ENCODE results near the gene KCNG1. TPM values are rescaled to one million over a fixed set of nuclear protein-coding genes. Genes with fewer than 3 reads are reported as not detected.
A peak's percentile ranks its signal among the peaks of the same experiment; 100 is the strongest.

The KCNG1 gene, protein sequence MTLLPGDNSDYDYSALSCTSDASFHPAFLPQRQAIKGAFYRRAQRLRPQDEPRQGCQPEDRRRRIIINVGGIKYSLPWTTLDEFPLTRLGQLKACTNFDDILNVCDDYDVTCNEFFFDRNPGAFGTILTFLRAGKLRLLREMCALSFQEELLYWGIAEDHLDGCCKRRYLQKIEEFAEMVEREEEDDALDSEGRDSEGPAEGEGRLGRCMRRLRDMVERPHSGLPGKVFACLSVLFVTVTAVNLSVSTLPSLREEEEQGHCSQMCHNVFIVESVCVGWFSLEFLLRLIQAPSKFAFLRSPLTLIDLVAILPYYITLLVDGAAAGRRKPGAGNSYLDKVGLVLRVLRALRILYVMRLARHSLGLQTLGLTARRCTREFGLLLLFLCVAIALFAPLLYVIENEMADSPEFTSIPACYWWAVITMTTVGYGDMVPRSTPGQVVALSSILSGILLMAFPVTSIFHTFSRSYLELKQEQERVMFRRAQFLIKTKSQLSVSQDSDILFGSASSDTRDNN
- total RNA-seq (1 to 10 TPM; 1.8 to 2.3 TPM), polyA plus RNA-seq (not detected), total RNA-seq (0 to 0.17 (median 0) reads per million in 6 experiments)

DNA sequence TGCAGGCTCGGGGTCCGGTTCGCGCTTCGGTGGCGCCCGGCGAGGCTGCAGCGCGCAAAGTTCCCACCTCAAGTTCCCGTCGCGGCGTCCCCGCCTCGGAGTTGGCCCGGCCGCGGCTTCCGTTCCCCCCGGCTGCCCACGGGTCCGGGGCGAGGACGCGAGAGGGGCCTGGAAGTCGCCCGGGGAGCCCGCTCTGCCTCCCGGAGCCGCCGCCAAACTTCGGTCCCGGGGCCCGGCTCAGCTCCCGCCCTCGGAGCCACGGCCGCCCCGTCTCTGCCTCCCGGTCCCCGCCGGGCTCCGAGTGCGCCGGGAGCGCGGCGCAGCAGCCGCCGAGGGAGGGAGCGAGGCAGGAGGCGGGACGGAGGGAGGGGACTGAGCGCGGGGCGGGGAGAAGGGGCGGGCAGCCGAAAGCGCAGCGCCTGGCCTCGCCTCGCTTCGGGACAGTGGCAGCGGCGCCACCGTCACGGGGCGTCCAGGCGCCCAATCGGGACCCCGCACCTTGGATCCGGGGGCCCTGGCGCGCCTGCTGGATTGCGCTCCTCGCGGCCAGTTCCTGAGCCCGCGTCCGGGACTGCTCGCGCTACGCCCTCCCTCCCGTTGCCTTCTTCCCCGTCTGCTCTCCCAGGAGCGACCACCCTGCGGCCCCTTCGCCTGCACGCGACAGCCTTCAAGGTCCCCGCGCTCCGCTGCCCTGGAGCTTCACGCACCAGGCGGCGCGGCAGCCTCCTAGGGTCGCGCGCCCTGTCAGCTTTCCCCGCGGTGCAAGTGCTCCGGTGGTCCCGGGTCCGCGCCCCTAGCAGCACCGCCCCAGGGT is at the start of gene KCNG1:
Gene KCNG1, minus strand, starts transcription at position 305 of the 814 bp plus-strand sequence. CDS start 12,769 bp downstream, outside the sequence.
- POLR2A ChIA-PET: no interaction called here
- H3K4me3 Mint-ChIP-seq: peak within 1 kb of the TSS; percentile 53 to 80 (median 70)

DNA sequence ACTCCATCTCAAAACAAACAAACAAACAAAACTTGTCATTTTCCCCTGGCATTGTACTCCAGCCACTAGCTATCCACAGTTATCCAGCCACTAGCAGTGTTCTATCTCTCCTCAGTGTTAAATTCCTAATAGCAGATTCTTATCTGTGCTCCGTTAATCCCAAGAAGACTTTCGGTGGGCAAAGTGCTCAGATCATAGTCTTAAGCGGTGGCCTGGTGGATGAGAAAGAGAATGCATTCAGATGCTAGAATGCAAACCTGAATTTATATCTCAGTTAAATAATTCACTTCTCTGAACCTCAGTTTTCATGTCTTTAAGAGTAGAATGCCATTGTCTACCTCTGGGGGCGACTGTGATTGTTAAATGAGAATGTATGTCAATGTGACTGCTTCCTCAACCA is 47.7 kb upstream of the KCNG1 start:
- peak overlapping the region in 1 of 10 donors; percentile 15 for H3K27ac Mint-ChIP-seq
- POLR2A ChIA-PET: no interaction called here
- no peak for DNase-seq
- peaks cover 0 to 8% (median 0%) of the 10 kb centered on the region in 9 donors for H3K9me3 Mint-ChIP-seq
- ATAC-seq: no peak
- H3K36me3 Mint-ChIP-seq: peaks cover 0 to 5% (median 2%) of the 10 kb centered on the region in 3 donors
- peaks cover 33 to 71% (median 44%) of the 10 kb centered on the region in 5 donors for H3K27me3 Mint-ChIP-seq
- H3K4me1 Mint-ChIP-seq: no peaks in the 10 kb centered on the region
- H3K4me3 Mint-ChIP-seq: no peak overlapping the region

More for the DNA sequence above, at the start of gene KCNG1:
- Mint-ChIP-seq H3K4me1 (peaks cover 9 to 13% (median 11%) of the 10 kb centered on the region in 4 donors), H3K9me3 (no peaks in the 10 kb centered on the region), H3K36me3 (no peaks in the 10 kb centered on the region), H3K27ac (peak within 1 kb of the TSS in 1 of 10 donors; percentile 24), H3K27me3 (peaks cover 19 to 82% (median 56%) of the 10 kb centered on the region in 5 donors)
- DNase-seq (peak in 1 of 10 donors; percentile 13), ATAC-seq (peak in 1 of 2 donors; percentile 68)

DNA sequence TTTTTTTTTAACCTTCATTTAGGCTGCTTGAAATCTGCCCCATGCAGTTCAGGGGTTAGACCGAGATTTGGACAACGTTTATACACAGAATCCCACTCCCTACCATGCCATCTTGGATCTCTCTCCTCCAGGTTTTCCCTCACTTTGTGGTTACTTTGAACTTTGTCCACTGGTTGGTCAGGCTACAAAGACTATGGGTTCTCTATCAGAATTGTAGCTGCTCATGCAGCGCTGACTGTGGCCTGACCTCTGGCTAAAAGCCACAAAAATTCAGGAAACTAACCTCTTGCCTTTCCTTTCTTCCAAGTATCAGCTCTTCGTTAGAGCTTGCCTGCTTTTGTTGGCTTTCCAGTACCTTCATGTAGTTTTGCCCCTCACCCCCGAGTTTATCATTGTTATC is 44.9 kb upstream of the KCNG1 start:
- no peak for DNase-seq
- POLR2A ChIA-PET: interaction anchor here (0.6 kb wide), 1 partner anchor 788 kb away, joined by 4 read pairs; no protein-coding TSS in a partner anchor
- Mint-ChIP-seq H3K9me3 (peaks cover 0 to 5% (median 0%) of the 10 kb centered on the region in 9 donors), H3K36me3 (no peaks in the 10 kb centered on the region), H3K27me3 (peaks cover 24 to 47% (median 34%) of the 10 kb centered on the region in 5 donors), H3K4me3 (no peak overlapping the region), H3K4me1 (no peaks in the 10 kb centered on the region), H3K27ac (no peak overlapping the region)
- ATAC-seq: no peak

DNA sequence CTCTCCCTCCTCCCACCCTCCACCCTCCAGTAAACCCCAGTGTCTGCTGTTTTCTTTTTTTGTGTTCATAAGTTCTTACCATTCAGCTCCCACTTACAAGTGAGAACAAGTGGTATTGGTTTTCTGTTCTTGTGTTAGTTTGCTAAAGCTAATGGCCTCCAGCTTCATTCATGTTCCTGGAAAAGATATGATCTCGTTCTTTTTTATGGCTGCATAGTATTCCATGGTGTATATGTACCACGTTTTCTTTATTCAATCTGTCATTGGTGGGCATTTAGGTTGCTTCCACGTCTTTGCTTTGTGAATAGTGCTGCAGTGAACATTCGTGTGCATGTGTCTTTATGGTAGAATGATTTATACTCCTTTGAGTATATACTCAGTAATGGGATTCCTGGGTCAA is 42.7 kb upstream of the KCNG1 start:
- POLR2A ChIA-PET: no interaction called here
- DNase-seq (no peak), ATAC-seq (no peak)
- Mint-ChIP-seq H3K4me3 (no peak overlapping the region), H3K9me3 (peaks cover 0 to 3% (median 0%) of the 10 kb centered on the region in 9 donors), H3K4me1 (no peaks in the 10 kb centered on the region), H3K27ac (no peak overlapping the region), H3K36me3 (no peaks in the 10 kb centered on the region), H3K27me3 (peaks cover 17 to 27% (median 25%) of the 10 kb centered on the region in 5 donors)

DNA sequence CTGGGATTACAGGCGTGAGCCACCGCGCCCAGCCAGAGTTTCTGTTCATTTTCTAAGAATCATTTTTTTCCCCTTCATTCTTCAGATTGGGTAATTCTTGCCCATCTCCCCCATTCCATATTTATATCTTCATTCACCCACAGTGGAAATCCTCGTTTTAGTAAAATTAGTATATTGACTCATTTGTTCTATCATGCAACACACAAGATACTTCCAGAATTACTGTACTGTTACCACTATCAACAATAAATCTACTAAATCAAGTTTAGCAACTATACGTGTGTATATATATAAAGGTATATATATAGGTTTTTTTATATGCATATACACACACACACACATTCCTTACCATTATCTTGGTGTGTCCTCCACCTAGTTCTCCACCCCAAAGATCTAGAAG is 41.2 kb upstream of the KCNG1 start:
- H3K9me3 Mint-ChIP-seq: peaks cover 0 to 3% (median 0%) of the 10 kb centered on the region in 9 donors
- DNase-seq (no peak), ATAC-seq (no peak)
- peaks cover 19 to 31% (median 24%) of the 10 kb centered on the region in 5 donors for H3K27me3 Mint-ChIP-seq
- H3K4me1 Mint-ChIP-seq: peaks cover 0 to 7% (median 0%) of the 10 kb centered on the region in 4 donors
- no peaks in the 10 kb centered on the region for H3K36me3 Mint-ChIP-seq
- no peak overlapping the region for H3K4me3 Mint-ChIP-seq
- no peak overlapping the region for H3K27ac Mint-ChIP-seq
- POLR2A ChIA-PET: no interaction called here

DNA sequence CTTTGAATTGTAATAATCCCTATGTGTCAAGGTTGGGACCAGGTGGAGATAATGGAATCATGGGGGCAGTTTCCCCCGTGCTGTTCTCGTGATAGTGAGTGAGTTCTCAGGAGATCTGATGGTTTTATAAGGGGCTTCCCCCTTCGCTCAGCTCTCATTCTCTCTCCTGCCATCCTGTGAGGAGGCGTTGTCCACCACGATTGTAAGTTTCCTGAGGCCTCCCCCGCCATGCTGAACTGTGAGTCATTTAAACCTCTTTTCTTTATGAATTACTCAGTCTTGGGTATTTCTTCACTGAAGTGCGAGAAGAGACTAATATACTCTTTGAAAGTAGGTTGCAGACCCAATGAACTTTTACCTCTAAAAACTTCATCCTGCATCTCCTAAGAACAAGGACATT is 39.2 kb upstream of the KCNG1 start:
- H3K9me3 Mint-ChIP-seq: peaks cover 0 to 3% (median 0%) of the 10 kb centered on the region in 9 donors
- H3K36me3 Mint-ChIP-seq: no peaks in the 10 kb centered on the region
- H3K4me3 Mint-ChIP-seq: no peak overlapping the region
- H3K27ac Mint-ChIP-seq: peak overlapping the region in 1 of 10 donors; percentile 17
- DNase-seq (no peak), ATAC-seq (no peak)
- peaks cover 0 to 7% (median 0%) of the 10 kb centered on the region in 4 donors for H3K4me1 Mint-ChIP-seq
- H3K27me3 Mint-ChIP-seq: peaks cover 16 to 30% (median 21%) of the 10 kb centered on the region in 5 donors
- POLR2A ChIA-PET: no interaction called here

DNA sequence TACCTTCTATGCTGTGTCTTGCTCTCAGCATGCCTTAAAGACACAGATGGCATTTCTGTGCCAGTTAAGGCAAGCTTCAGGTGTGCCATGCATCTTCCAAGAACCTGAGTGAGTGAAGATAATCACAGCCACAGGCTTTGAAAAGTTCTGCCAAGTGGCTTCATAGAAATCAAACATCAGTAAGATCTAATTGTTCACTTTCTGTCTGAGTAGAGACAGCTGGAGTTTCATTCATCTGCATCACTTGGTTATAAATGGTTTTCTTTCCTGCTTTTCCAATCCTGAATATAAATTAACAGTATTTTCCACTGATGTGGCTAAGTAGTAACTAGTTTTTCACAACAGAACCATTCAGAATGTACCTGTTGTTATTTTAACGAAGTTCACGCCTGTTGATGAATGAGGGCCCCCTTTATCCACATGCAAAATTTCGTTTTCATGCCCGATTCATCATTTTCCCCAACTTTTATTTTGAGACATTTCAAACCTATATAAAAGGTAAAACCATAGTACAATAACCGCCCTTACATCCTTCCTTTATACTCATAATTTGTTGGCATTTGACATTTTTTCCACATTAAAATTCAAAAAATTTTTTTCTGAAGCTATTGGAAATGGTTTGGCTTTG is 38.6 kb upstream of the KCNG1 start:
- ATAC-seq (no peak), DNase-seq (no peak)
- Mint-ChIP-seq H3K4me1 (peaks cover 0 to 7% (median 0%) of the 10 kb centered on the region in 4 donors), H3K27ac (no peak overlapping the region), H3K36me3 (no peaks in the 10 kb centered on the region), H3K9me3 (peaks cover 0 to 4% (median 0%) of the 10 kb centered on the region in 9 donors), H3K4me3 (no peak overlapping the region), H3K27me3 (peaks cover 19 to 30% (median 22%) of the 10 kb centered on the region in 5 donors)
- POLR2A ChIA-PET: no interaction called here

DNA sequence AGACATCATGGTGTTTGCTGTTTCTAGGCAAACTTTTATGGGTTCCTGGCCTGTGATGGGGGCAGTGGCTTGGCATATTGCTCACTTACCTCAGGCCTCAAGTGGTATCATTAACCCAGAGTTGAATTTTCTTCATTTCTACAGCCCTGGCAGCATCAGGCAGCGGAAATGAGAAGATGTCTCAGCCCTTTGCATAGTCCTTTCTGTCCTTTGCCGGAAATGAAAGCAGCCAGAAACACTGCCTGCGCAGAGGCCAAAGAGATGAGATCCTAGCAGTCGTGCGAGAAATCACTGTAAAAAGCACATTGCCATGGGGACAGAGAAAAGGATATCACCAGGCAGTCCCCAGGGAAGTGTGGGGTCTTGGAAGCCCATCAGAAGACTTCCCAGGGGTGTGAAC is 37.4 kb upstream of the KCNG1 start:
- Mint-ChIP-seq H3K27ac (no peak overlapping the region), H3K4me1 (peaks cover 0 to 7% (median 0%) of the 10 kb centered on the region in 4 donors), H3K4me3 (no peak overlapping the region), H3K9me3 (peaks cover 0 to 3% (median 0%) of the 10 kb centered on the region in 9 donors), H3K36me3 (no peaks in the 10 kb centered on the region), H3K27me3 (peaks cover 18 to 28% (median 24%) of the 10 kb centered on the region in 5 donors)
- ATAC-seq (no peak), DNase-seq (no peak)
- POLR2A ChIA-PET: no interaction called here

DNA sequence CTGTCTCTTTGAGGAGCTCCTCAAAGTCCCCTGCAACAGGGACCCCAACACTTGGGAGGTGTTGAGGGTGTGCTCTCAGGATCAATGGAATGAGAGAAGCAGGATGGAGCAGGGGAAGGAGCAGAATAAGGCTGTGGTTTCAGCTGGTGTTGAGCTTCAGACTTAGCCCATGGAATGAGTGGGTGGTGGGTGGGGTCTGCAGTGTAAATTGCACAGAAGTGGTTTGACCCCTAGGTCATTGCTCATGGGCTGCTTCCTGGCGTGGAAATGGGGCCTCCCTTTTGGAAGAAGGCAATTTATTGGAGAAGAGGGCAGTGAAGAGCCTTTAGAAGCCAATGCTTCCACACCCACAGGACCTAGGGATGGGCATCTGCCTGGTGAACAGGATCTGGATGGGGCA is 37.0 kb upstream of the KCNG1 start:
- DNase-seq (no peak), ATAC-seq (no peak)
- Mint-ChIP-seq H3K36me3 (no peaks in the 10 kb centered on the region), H3K9me3 (peaks cover 0 to 3% (median 0%) of the 10 kb centered on the region in 9 donors), H3K27me3 (peaks cover 18 to 32% (median 28%) of the 10 kb centered on the region in 5 donors), H3K27ac (no peak overlapping the region), H3K4me3 (no peak overlapping the region), H3K4me1 (peaks cover 0 to 7% (median 0%) of the 10 kb centered on the region in 4 donors)
- POLR2A ChIA-PET: no interaction called here

DNA sequence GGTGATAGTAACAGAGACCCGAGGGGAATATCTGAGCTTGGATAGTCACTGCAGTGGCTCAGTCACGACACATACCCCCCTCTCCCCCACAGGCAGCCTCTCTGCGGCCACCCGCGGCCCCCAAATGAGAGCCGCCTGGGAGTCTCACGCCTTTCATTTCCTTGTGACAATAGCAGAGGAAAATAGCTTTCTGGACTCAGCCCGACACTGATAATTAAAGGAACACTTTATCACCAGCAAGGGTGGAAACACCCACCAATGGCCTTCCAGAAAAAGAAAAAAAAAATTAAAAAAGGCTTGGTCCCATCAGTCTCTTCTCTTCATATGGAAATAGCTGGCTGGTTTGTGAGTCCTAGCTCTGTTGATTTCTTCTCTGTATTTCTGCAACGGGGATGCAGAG is 35.1 kb upstream of the KCNG1 start:
- H3K4me1 Mint-ChIP-seq: peaks cover 0 to 7% (median 0%) of the 10 kb centered on the region in 4 donors
- H3K27ac Mint-ChIP-seq: no peak overlapping the region
- no peak overlapping the region for H3K4me3 Mint-ChIP-seq
- DNase-seq (no peak), ATAC-seq (no peak)
- H3K9me3 Mint-ChIP-seq: peaks cover 0 to 3% (median 0%) of the 10 kb centered on the region in 9 donors
- no peaks in the 10 kb centered on the region for H3K36me3 Mint-ChIP-seq
- POLR2A ChIA-PET: no interaction called here
- H3K27me3 Mint-ChIP-seq: peaks cover 20 to 47% (median 36%) of the 10 kb centered on the region in 5 donors

DNA sequence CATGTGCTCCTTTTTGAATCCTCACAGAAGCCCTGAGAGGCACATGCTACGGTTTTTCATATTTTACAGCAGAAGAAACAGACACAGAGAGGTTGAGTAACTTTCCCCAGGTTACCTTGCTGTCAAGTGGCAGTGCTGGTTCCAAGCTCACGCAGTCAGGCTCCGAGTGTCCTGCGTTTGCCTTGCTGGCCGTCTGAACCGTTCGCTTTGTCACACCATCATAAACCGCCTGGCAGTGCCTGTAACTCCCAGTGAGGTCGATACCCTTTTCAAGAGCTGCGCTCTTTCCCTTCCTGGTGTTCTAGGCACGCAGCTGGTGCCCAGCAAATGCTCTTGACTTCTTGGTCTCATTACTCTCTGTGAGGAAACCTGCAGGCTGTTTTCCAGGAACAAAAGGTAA is 31.3 kb upstream of the KCNG1 start:
- H3K27me3 Mint-ChIP-seq: peaks cover 27 to 84% (median 56%) of the 10 kb centered on the region in 5 donors
- H3K9me3 Mint-ChIP-seq: peaks cover 0 to 3% (median 0%) of the 10 kb centered on the region in 9 donors
- DNase-seq: no peak
- ATAC-seq: no peak
- H3K27ac Mint-ChIP-seq: no peak overlapping the region
- POLR2A ChIA-PET: no interaction called here
- peaks cover 0 to under 1% (median 0%) of the 10 kb centered on the region in 4 donors for H3K4me1 Mint-ChIP-seq
- no peak overlapping the region for H3K4me3 Mint-ChIP-seq
- H3K36me3 Mint-ChIP-seq: no peaks in the 10 kb centered on the region

DNA sequence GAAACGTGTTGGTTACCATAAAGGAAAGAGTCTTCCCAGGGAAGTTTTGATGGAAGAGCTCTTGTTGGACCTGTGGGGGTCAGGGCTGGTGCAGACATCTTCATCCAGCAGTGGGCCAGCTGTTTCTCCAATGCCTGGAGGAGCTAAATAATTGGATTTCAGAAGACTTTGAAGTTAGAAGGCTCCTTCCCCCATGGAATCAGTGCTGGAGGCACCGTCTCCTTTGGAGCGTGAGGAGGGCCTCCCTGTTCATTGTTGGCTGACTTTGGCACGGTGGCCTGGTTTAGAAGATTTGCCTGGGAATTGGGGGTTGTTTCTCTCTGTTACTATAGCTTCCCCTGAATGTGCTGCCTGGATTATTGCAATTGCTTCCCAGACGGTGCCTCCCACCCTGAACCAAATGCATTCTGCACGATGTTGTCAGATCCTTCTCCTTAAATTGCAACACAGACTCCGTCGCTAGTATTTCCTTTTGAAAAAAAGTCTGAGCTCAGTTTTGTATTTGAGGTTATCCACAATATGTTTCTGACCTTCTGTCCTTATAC is 27.7 kb upstream of the KCNG1 start:
- POLR2A ChIA-PET: no interaction called here
- DNase-seq (no peak), ATAC-seq (no peak)
- no peak overlapping the region for H3K27ac Mint-ChIP-seq
- H3K36me3 Mint-ChIP-seq: no peaks in the 10 kb centered on the region
- H3K4me1 Mint-ChIP-seq: no peaks in the 10 kb centered on the region
- H3K9me3 Mint-ChIP-seq: peaks cover 0 to 6% (median 0%) of the 10 kb centered on the region in 9 donors
- H3K4me3 Mint-ChIP-seq: no peak overlapping the region
- H3K27me3 Mint-ChIP-seq: peaks cover 18 to 78% (median 46%) of the 10 kb centered on the region in 5 donors

Measured in naive thymus-derived CD8-positive, alpha-beta T cell (primary cell).